ENCODE data around the gene FIS1.

The FIS1 gene

DNA sequence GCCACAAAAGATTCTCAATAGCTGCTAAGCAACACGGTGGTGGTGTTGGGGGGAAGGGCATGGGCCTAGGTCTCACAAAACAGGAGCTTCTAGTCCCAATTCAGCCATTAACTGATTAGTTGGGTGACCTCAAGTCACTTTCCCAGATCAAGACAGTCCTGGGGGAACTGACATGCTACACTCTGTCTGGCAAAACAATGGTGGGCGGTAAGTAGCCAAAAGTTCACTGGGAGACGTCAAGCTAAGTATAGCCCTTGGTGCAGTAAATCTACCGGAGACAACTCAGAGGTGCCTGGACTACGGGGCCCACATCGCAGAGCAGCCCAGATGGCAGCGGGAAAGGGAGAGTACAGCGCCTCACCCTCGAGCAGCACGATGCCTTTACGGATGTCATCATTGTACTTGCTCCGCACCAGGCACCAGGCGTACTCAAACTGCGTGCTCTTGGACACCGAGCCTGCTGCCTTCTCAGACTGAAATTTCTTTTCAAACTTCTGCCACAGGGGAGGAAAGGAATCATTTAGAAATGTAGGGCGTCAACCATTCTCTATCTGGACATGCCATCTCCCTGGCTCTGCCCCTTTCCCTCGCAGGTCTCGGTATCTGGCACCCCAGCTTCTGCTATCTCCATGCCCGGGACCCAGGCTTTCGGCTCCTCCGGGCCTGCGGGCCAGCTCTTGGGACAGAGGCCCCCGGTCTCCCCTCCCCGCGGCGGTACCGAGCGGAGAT, 1.1 kb downstream of the FIS1 start:
- peaks cover 5% of the 10 kb centered on the region; the same call in 1 of the 2 replicates for H3K4me1 ChIP-seq
- DNase-seq, result no peak
- H3K27me3 ChIP-seq, result no peaks in the 10 kb centered on the region
- H3K9me3 ChIP-seq, result no peaks in the 10 kb centered on the region
- TF ChIP-seq, protein P1, sequence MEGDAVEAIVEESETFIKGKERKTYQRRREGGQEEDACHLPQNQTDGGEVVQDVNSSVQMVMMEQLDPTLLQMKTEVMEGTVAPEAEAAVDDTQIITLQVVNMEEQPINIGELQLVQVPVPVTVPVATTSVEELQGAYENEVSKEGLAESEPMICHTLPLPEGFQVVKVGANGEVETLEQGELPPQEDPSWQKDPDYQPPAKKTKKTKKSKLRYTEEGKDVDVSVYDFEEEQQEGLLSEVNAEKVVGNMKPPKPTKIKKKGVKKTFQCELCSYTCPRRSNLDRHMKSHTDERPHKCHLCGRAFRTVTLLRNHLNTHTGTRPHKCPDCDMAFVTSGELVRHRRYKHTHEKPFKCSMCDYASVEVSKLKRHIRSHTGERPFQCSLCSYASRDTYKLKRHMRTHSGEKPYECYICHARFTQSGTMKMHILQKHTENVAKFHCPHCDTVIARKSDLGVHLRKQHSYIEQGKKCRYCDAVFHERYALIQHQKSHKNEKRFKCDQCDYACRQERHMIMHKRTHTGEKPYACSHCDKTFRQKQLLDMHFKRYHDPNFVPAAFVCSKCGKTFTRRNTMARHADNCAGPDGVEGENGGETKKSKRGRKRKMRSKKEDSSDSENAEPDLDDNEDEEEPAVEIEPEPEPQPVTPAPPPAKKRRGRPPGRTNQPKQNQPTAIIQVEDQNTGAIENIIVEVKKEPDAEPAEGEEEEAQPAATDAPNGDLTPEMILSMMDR (IDR thresholded peaks at IDR 0.05; ENCODE audit: low read depth, low read length), result no peak
- peak overlapping the region; percentile 100 for H3K4me3 ChIP-seq (ENCODE audit: low read depth, low read length)
- 0 out of 2 replicates have a peak, but pooled peaks cover 5% of the 10 kb centered on the region for H3K36me3 ChIP-seq

- no peak for DNase-seq
- TF ChIP-seq, protein P1 (IDR thresholded peaks at IDR 0.05; ENCODE audit: low read depth, low read length), result no peak
- 0 out of 2 replicates have a peak, but pooled peaks cover 5% of the 10 kb centered on the region for H3K36me3 ChIP-seq
- H3K4me1 ChIP-seq, result peaks cover 15% of the 10 kb centered on the region
- no peak overlapping the region for H3K4me3 ChIP-seq (ENCODE audit: low read depth, low read length)
- no peaks in the 10 kb centered on the region for H3K9me3 ChIP-seq
- no peaks in the 10 kb centered on the region for H3K27me3 ChIP-seq
Measured at GRCh38 chr7:101241443-101242349, 3.2 kb downstream of the FIS1 start.

DNA sequence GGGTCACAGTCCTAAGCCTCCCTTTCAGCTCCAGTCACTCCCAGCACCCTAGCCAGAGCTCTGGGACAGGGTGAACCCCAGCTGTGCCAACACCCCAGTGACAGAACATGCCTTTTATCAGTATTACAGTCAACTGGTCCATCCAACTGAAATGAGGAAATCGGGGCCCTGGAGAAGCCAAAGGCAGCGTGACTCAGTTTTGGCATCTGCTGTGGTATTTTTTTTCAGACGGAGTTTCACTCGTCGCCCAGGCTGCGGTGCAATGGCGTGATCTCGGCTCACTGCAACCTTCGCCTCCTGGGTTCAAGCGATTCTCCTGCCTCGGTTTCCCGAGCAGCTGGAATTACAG, 3.9 kb downstream of the FIS1 start:
- no peak overlapping the region for H3K4me3 ChIP-seq (ENCODE audit: low read depth, low read length)
- H3K9me3 ChIP-seq, result no peaks in the 10 kb centered on the region
- TF ChIP-seq, protein P1 (IDR thresholded peaks at IDR 0.05; ENCODE audit: low read depth, low read length), result no peak
- no peaks in the 10 kb centered on the region for H3K27me3 ChIP-seq
- 0 out of 2 replicates have a peak, but pooled peaks cover 5% of the 10 kb centered on the region for H3K36me3 ChIP-seq
- peaks cover 15% of the 10 kb centered on the region for H3K4me1 ChIP-seq
- DNase-seq, result no peak

DNA sequence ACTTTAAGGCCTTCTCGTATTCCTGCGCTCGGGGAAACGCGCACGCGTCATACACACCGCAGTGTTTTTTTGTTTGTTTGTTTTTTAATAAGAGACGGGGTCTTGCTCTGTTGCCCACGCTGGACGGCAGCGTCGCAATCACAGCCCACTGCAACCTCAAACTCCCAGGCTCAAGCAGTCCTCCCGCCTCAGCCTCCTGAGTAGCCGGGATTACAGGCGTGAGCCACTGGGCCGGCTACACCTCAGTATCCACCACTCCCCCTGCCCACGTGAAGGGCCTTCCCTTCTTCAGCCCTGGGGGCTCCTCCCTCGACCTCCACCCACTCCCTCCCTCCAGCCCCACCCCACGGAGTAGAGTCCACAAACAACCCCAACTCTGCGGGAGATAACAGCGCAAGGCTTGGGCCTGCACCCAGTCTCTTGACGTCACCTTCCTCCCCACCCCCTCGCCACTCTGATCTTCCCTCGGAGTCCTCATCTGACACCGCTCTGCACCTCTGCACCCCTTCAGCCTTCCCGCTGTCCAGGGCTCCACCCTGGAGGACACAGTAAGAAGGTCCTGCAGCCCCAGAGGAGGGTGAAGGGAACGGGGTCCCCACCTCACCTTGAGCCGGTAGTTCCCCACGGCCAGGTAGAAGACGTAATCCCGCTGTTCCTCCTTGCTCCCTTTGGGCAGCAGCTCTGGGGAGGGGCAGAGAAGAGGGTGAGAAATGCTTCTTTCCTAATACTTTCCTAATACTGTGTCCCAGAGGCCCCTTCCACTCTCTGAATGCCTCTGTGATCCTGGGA, 4.5 kb downstream of the FIS1 start:
- no peak overlapping the region for H3K4me3 ChIP-seq (ENCODE audit: low read depth, low read length)
- H3K4me1 ChIP-seq, result peaks cover 15% of the 10 kb centered on the region
- H3K9me3 ChIP-seq, result no peaks in the 10 kb centered on the region
- TF ChIP-seq, protein P1 (IDR thresholded peaks at IDR 0.05; ENCODE audit: low read depth, low read length), result no peak
- DNase-seq, result no peak
- H3K36me3 ChIP-seq, result peaks cover 5% of the 10 kb centered on the region; the same call in 1 of the 2 replicates
- H3K27me3 ChIP-seq, result no peaks in the 10 kb centered on the region

DNA sequence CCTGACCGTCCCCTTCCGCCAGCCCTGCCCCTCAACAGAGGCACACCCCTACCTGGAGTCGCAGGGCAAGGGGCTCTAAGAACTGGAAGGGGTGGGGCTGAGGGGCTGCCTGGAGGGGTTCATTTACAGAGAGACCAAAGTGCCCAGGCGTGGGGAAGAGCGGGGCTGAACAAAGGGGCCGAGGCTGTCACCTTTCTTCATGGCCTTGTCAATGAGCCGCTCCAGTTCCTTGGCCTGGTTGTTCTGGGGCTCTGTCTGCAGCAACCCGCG, 5.0 kb downstream of the FIS1 start:
- no peak for DNase-seq
- Histone ChIP-seq H3K4me3 (ENCODE audit: low read depth, low read length) (no peak overlapping the region), H3K9me3 (no peaks in the 10 kb centered on the region), H3K27me3 (no peaks in the 10 kb centered on the region), H3K4me1 (peaks cover 15% of the 10 kb centered on the region), H3K36me3 (peaks cover 5% of the 10 kb centered on the region; the same call in 1 of the 2 replicates)
- TF ChIP-seq, protein P1 (IDR thresholded peaks at IDR 0.05; ENCODE audit: low read depth, low read length), result no peak

Measured in BE2C (cell line).